OCI-LY3 (cell line): ENCODE results near the gene PEX13.
"Not testable (repeated sequence)": the region's sequence is repeated elsewhere in the genome, so short reads cannot be mapped to it uniquely, and the experiment has no call there.

Source experiments
- H2AFZ ChIP-seq: fragments of 200-600, 300-600 bp; shearing (Covaris generic); 2 replicates; pipeline ENCODE4 v1.6.0; 2014; ENCODE audit warnings: antibody characterized with exemption, low read depth, low read length
- H3K27ac ChIP-seq: fragments of 200-600, 300-600 bp; sonication (generic); 2 replicates; pipeline ENCODE4 v1.5.1; 2014; ENCODE audit warnings: mild to moderate bottlenecking, low read length, moderate library complexity, mixed read lengths
- H3K27me3 ChIP-seq: fragments of 200-600, 300-600 bp; sonication (generic); 2 replicates; pipeline ENCODE4 v1.6.1; 2014; ENCODE audit warnings: low read depth, low read length, mixed read lengths
- H3K36me3 ChIP-seq: fragments of 200-600, 300-600 bp; sonication (generic); replicated peaks from 2 replicates; pipeline ENCODE3; 2014; ENCODE audit warnings: low read depth, low read length, mixed read lengths
- H3K4me1 ChIP-seq: fragments of 300-600, 200-600 bp; sonication (generic); 2 replicates; pipeline ENCODE4 v1.6.1; 2014; ENCODE audit warnings: low read length, mixed read lengths
- H3K4me2 ChIP-seq: fragments of 200-600, 300-600 bp; sonication (generic); 2 replicates; pipeline ENCODE4 v1.6.1; 2014; ENCODE audit warnings: low read length, mixed read lengths
- H3K4me3 ChIP-seq: fragments of 300-600, 200-600 bp; sonication (generic); 2 replicates; pipeline ENCODE4 v1.5.1; 2014; ENCODE audit warnings: antibody characterized with exemption, mild to moderate bottlenecking, low read length, moderate library complexity
- H3K79me2 ChIP-seq: fragments of 300-600, 200-600 bp; shearing (Covaris generic); 2 replicates; pipeline ENCODE4 v1.6.1; 2014; ENCODE audit warnings: mild to moderate bottlenecking, low read length, mixed read lengths
- H3K9ac ChIP-seq: fragments of 300-600, 200-600 bp; shearing (Covaris generic); 2 replicates; pipeline ENCODE4 v1.6.0; 2014; ENCODE audit warnings: mild to moderate bottlenecking, low read length, moderate library complexity
- H3K9me3 ChIP-seq: fragments of 200-600, 300-600 bp; shearing (Covaris generic); 2 replicates; pipeline ENCODE4 v1.6.1; 2014; ENCODE audit warnings: low read length, mixed read lengths; ENCODE audit not compliant: insufficient read depth
- H4K20me1 ChIP-seq: fragments of 200-600, 300-600 bp; sonication (generic); 2 replicates; pipeline ENCODE4 v1.6.1; 2016; ENCODE audit warnings: low read length, mixed read lengths; ENCODE audit not compliant: insufficient read depth
- CTCF ChIP-seq: fragments of 200-600, 300-600 bp; sonication (generic); IDR thresholded peaks from 2 replicates; pipeline ENCODE4 v1.5.1; 2014; ENCODE audit warnings: antibody characterized with exemption, low read length, low read depth
- EZH2phosphoT487 ChIP-seq: fragments of 200-600 bp; shearing (Covaris generic); IDR thresholded peaks from 2 replicates; pipeline ENCODE4 v1.6.1; 2018; ENCODE audit warnings: antibody characterized with exemption, mixed run types, low read depth

PEX13 gene

GRCh38 chr2:61021228-61021660 lies 3.7 kb downstream of the PEX13 start:
- Histone ChIP-seq H3K27ac (no peak overlapping the region), H3K4me3 (no peak overlapping the region), H3K36me3 (peaks cover 5% of the 10 kb centered on the region), H2AFZ (no peak overlapping the region), H3K79me2 (peaks cover 60% of the 10 kb centered on the region), H3K4me1 (peaks cover 11% of the 10 kb centered on the region), H3K27me3 (no peaks in the 10 kb centered on the region), H3K4me2 (no peak overlapping the region), H3K9me3 (no peaks in the 10 kb centered on the region), H4K20me1 (no peaks in the 10 kb centered on the region), H3K9ac (no peak overlapping the region)
- TF ChIP-seq EZH2phosphoT487 (no peak), CTCF (no peak)

GRCh38 chr2:61023670-61024069 lies 6.2 kb downstream of the PEX13 start:
- Histone ChIP-seq H3K4me2 (no peak overlapping the region), H4K20me1 (no peaks in the 10 kb centered on the region), H3K79me2 (peaks cover 41% of the 10 kb centered on the region), H3K27me3 (no peaks in the 10 kb centered on the region), H3K4me1 (peaks cover 9% of the 10 kb centered on the region), H3K27ac (no peak overlapping the region), H3K4me3 (no peak overlapping the region), H3K9me3 (no peaks in the 10 kb centered on the region), H3K36me3 (peaks cover 8% of the 10 kb centered on the region), H2AFZ (no peak overlapping the region), H3K9ac (no peak overlapping the region)
- TF ChIP-seq CTCF (no peak), EZH2phosphoT487 (no peak)

- no peaks in the 10 kb centered on the region for H3K9me3 ChIP-seq
- no peaks in the 10 kb centered on the region for H3K27me3 ChIP-seq
- TF ChIP-seq EZH2phosphoT487 = no peak
- no peak for TF ChIP-seq CTCF
- H3K4me2 ChIP-seq = no peak overlapping the region
- H3K9ac ChIP-seq = no peak overlapping the region
- H3K4me3 ChIP-seq = no peak overlapping the region
- H2AFZ ChIP-seq = no peak overlapping the region
- H3K36me3 ChIP-seq = peaks cover 24% of the 10 kb centered on the region
- H3K4me1 ChIP-seq = no peaks in the 10 kb centered on the region
- peaks cover 8% of the 10 kb centered on the region for H3K79me2 ChIP-seq
- H4K20me1 ChIP-seq = no peaks in the 10 kb centered on the region
- no peak overlapping the region for H3K27ac ChIP-seq
Observed at GRCh38 chr2:61029533-61029932, 12.0 kb downstream of the PEX13 start.

- not testable (repeated sequence) for H4K20me1 ChIP-seq, H3K4me1 ChIP-seq, H3K9ac ChIP-seq, H3K27ac ChIP-seq, H3K4me2 ChIP-seq, H3K27me3 ChIP-seq, H3K79me2 ChIP-seq, H2AFZ ChIP-seq, H3K9me3 ChIP-seq, H3K4me3 ChIP-seq
- peaks cover 22% of the 10 kb centered on the region for H3K36me3 ChIP-seq
Observed at GRCh38 chr2:61034592-61034991, 17.1 kb downstream of the PEX13 start.

- peaks cover 17% of the 10 kb centered on the region for H3K36me3 ChIP-seq
- H3K4me1 ChIP-seq, H3K9me3 ChIP-seq, H3K79me2 ChIP-seq, H3K4me2 ChIP-seq, H2AFZ ChIP-seq, H3K27ac ChIP-seq, H3K9ac ChIP-seq, H3K27me3 ChIP-seq, H4K20me1 ChIP-seq, H3K4me3 ChIP-seq: not testable (repeated sequence)
Observed at GRCh38 chr2:61036643-61037042, 19.1 kb downstream of the PEX13 start.
